Smooth muscle cell (in vitro differentiated cells): ENCODE results near the gene IRS2. TPM values are rescaled to one million over a fixed set of nuclear protein-coding genes. Genes with fewer than 3 reads are reported as not detected.

ENCODE experiments used
- DNase-seq: peaks from one replicate; lab custom pipeline; 2025; ENCODE audit not compliant: unreplicated experiment; lab: John Stamatoyannopoulos, UW
- H2AFZ ChIP-seq: fragments of 200-600 bp; sonication (generic); 2 replicates; pipeline ENCODE4 v1.6.0; 2016; ENCODE audit warnings: antibody characterized with exemption, low read depth, mild to moderate bottlenecking
- H3F3A ChIP-seq: fragments of 200-600 bp; sonication (generic); 2 replicates; pipeline ENCODE4 v1.6.0; 2017; ENCODE audit warnings: antibody characterized with exemption, low read depth
- H3K27ac ChIP-seq: fragments of 200-600 bp; sonication (generic); 2 replicates; pipeline ENCODE4 v1.5.1; 2016; ENCODE audit warnings: low read depth, mild to moderate bottlenecking
- H3K27me3 ChIP-seq: fragments of 200-600 bp; sonication (generic); 2 replicates; pipeline ENCODE4 v1.6.1; 2016; ENCODE audit warnings: low read depth, mild to moderate bottlenecking
- H3K36me3 ChIP-seq: fragments of 200-600 bp; sonication (generic); 2 replicates; pipeline ENCODE4 v1.5.1; 2016; ENCODE audit warnings: low read depth
- H3K4me1 ChIP-seq: fragments of 200-600 bp; sonication (generic); 2 replicates; pipeline ENCODE4 v1.5.1; 2016; ENCODE audit warnings: low read depth
- H3K4me2 ChIP-seq: fragments of 200-600 bp; sonication (generic); 2 replicates; pipeline ENCODE4 v1.6.0; 2016; ENCODE audit warnings: mild to moderate bottlenecking
- H3K4me3 ChIP-seq: fragments of 200-600 bp; sonication (generic); 2 replicates; pipeline ENCODE4 v1.5.1; 2016; ENCODE audit warnings: mild to moderate bottlenecking
- H3K79me2 ChIP-seq: fragments of 200-600 bp; sonication (generic); 2 replicates; pipeline ENCODE4 v1.6.0; 2016; ENCODE audit warnings: low read depth, mild to moderate bottlenecking
- H3K9ac ChIP-seq: fragments of 200-600 bp; sonication (generic); 2 replicates; pipeline ENCODE4 v1.6.0; 2016; ENCODE audit warnings: low read depth
- H3K9me3 ChIP-seq: fragments of 200-600 bp; sonication (generic); replicated peaks from 2 replicates; pipeline ENCODE4 v1.5.1; 2016; ENCODE audit warnings: low read depth
- H4K20me1 ChIP-seq: fragments of 200-600 bp; sonication (generic); 2 replicates; pipeline ENCODE4 v1.6.0; 2016; ENCODE audit warnings: low read depth
- CTCF ChIP-seq: fragments of 200-600 bp; sonication (generic); IDR thresholded peaks from 2 replicates; pipeline ENCODE4 v1.5.1; 2017; ENCODE audit warnings: borderline replicate concordance, mild to moderate bottlenecking, antibody characterized with exemption; ENCODE audit not compliant: insufficient read depth, poor library complexity, severe bottlenecking
- WGBS: methylation state at CpG from one replicate; pipeline ENCODE4 v1.1.7; 2016; ENCODE audit warnings: low lambda C conversion rate; 5-methylcytosine and 5-hydroxymethylcytosine counted together
- polyA plus RNA-seq: library from polyadenylated mRNA; unstranded; fragments of >200 nt; fragmentation: Nextera tagmentation; extraction: Ambion mirVana; gene quantifications from 2 replicates; pipeline ENCODE4 v1.2.1, GENCODE V29; 2016
- total RNA-seq: library from RNA; depleted of rRNA; stranded (reverse); fragments of >200 nt; gene quantifications from 2 replicates; pipeline ENCODE4 v1.2.3, GENCODE V29; 2014

Gene IRS2
- total and polyA plus RNA-seq, 2 experiments from 2014 or later: 0.90 to 1.7 TPM

- Histone ChIP-seq H3K4me2 (no peak overlapping the region), H3K9ac (no peak overlapping the region), H3K4me1 (peaks cover 4% of the 10 kb centered on the region), H4K20me1 (no peaks in the 10 kb centered on the region), H2AFZ (no peak overlapping the region), H3K79me2 (no peaks in the 10 kb centered on the region), H3K4me3 (no peak overlapping the region), H3K9me3 (no peaks in the 10 kb centered on the region), H3K27ac (no peak overlapping the region), H3K27me3 (no peaks in the 10 kb centered on the region), H3K36me3 (no peaks in the 10 kb centered on the region), H3F3A (peaks cover 7% of the 10 kb centered on the region)
- TF ChIP-seq CTCF: no peak
- 91% methylated on average over 22 of the region's 22 CpGs for WGBS
- DNase-seq: no peak
These were observed 81.4 kb downstream of the IRS2 start for GRCh38 chr13:109704771-109705635.

- 90% methylated on average over 3 of the region's 3 CpGs for WGBS
- Histone ChIP-seq H3K9me3 (no peaks in the 10 kb centered on the region), H4K20me1 (no peaks in the 10 kb centered on the region), H3K9ac (no peak overlapping the region), H3K4me3 (no peak overlapping the region), H3F3A (peaks cover 7% of the 10 kb centered on the region), H3K27me3 (no peaks in the 10 kb centered on the region), H3K27ac (no peak overlapping the region), H3K4me1 (peaks cover 6% of the 10 kb centered on the region), H3K79me2 (no peaks in the 10 kb centered on the region), H2AFZ (no peak overlapping the region), H3K4me2 (no peak overlapping the region), H3K36me3 (no peaks in the 10 kb centered on the region)
- no peak for DNase-seq
- no peak for TF ChIP-seq CTCF
These were observed 83.1 kb downstream of the IRS2 start for GRCh38 chr13:109703250-109703649.
